NCI-H2107 (cell line): ENCODE measurements around the gene MEPCE.
"Not testable (repeated sequence)": the region's sequence is repeated elsewhere in the genome, so short reads cannot be mapped to it uniquely, and the experiment has no call there.

ENCODE experiments used
- DNase-seq: peaks from one replicate; lab custom pipeline; 2025; lab: John Stamatoyannopoulos, UW

Gene MEPCE

GRCh38 chr7:100434297-100435144 lies 4.9 kb downstream of the MEPCE start:
- no peak for DNase-seq

GRCh38 chr7:100435401-100436304 lies 6.0 kb downstream of the MEPCE start:
- DNase-seq: peak; percentile 24

GRCh38 chr7:100437150-100438100 lies 7.8 kb downstream of the MEPCE start:
- no peak for DNase-seq

- DNase-seq: no peak
Measured at GRCh38 chr7:100438172-100438571, 8.5 kb downstream of the MEPCE start.

DNA sequence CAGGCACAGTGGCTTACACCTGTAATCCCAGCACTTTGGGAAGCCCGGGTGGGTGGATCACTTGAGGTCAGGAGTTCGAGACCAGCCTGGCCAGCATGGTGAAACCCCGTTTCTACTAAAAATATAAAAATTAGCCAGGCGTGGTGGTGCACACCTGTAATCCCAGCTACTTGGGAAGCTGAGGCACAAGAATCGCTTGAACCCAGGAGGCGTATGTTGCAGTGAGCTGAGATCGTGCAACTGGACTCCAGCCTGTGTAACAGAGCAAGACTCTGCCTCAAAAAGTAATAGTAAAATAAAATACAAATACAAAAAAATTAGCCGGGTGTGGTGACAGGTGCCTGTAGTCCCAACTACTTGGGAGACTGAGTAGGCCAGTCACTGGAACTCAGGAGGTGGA lies 9.1 kb downstream of the MEPCE start:
- DNase-seq: not testable (repeated sequence)

- not testable (repeated sequence) for DNase-seq
Measured at GRCh38 chr7:100439244-100439643, 9.6 kb downstream of the MEPCE start.

DNA sequence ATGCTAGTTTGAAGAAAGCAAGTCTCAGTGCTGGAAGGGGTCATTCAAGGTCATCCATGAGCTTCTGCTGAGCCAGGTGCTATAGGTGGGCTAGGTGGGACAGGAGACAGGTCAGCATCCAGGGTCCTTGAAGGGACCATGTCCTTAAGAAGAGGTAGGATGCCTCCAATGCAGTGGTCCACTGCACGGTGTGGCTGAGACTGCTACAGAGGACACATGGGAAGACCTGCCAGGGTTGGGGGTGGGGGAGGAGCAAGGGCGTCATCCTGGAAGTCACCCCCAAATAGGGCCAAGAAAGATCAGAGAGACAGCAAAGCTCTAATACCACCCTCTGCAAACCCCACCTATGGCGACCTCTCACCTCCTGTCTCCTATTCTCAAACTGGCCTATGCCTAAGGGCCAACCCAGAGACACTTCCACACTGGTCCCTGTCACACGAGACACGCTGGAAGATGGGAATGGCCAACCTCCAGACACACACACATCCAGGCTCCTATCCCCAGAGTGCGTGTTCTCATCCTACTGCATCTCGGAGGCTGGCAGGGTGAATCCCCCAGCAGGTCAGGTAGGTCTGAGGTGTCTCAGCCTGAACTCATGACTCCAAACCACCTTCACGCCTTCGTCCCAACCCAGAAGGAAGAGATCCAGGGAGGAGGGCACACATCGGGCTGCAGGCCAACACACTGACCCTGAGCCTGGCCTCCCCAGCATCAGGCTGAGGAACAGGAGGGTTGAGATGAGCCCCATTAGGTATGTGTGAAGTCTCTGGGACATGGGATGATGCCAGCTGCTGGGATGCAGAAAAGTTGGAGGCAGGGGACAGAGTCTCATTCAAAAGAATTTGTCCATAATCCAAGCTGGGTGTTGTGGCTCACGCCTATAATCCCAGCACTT lies 12.3 kb downstream of the MEPCE start:
- DNase-seq: no peak

GRCh38 chr7:100443096-100443840 lies 13.6 kb downstream of the MEPCE start:
- no peak for DNase-seq

DNA sequence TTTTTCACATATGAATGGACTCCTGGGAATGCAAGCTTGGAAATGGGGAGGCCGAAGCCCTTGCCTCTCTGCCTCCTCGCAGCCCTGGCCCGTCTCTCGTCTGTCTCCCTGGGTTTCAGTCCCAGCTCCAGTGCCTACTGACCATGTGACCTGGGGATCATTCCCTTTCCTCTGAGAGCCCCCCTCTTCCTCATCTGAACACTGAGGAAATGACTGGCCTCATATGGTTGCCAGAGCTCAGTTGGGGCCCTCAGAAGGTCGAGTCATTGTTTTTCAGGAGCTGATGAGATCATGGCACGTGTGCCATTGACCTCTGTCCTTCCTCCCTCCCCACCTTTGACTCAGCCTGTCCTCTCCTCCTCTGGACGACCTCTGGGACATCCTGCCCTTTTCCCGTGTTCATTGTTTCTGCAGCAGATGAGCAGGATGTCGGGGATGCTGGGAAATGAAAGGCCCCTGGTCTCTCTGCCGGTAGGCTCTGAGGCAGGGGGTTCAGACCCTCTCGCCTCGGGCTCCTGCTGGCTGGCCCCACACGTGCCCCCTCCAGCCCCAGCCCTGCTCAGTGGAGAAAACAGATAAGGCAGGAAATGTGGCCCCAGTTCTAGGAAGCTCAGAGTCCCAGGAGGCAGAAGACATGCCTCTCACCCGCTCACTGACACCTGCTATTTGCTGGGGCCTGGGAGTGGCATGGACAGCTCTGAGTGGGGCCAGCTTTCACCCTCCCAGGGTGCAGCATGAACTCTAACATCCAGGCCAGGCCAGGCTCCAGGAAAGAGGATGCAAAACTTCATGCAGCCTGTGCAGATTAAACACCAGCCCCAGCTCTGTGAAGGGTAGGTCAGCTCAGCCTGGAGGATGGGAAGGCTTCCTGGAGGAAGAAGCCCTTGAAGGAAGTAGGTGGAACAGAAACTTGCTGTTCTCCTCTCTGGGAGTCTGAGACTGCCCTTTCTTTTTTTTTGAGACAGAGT lies 15.0 kb downstream of the MEPCE start:
- DNase-seq: no peak

GRCh38 chr7:100446040-100446439 lies 16.4 kb downstream of the MEPCE start:
- no peak for DNase-seq

DNA sequence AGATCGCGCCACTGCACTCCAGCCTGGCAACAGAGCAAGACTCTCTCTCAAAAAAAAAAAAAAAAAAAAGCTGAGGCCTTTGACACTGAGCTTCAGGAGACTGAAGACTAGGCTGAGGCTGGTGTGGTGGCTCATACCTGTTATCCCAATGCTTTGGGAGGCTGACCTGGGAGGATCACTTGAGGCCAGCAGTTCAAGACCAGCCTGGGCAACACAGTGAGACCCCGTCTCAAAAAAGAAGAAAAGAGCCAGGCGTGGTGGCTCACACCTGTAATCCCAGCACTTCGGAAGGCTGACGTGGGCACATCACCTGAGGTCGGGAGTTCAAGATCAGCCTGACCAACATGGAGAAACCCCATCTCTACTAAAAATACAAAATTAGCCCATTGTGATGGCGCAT lies 17.7 kb downstream of the MEPCE start:
- DNase-seq: not testable (repeated sequence)

DNA sequence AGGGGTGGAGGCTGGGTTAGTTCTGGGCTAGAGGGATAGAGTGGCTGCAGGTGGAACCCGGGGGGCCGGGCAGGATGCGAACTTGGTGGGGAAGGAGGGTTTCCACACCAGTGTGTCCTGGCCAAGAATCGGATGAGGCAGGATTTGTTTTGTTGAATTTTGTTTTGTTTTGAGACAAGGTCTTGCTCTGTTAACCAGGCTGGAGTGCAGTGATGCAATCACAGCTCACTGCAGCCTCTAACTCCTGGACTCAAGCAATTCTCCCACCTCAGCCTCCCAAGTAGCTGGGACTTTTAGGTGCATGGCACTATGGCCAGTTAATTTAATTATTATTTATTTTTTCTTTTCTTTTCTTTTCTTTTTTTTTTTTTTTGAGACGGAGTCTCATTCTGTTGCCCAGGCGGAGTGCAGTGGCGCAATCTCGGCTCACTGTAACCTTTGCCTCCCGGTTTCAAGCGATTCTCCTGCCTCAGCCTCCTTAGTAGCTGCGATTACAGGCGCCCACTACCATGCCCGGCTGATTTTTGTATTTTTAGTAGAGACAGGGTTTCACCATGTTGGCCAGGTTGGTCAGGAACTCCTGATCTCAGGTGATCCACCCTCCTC lies 19.7 kb downstream of the MEPCE start:
- no peak for DNase-seq

DNA sequence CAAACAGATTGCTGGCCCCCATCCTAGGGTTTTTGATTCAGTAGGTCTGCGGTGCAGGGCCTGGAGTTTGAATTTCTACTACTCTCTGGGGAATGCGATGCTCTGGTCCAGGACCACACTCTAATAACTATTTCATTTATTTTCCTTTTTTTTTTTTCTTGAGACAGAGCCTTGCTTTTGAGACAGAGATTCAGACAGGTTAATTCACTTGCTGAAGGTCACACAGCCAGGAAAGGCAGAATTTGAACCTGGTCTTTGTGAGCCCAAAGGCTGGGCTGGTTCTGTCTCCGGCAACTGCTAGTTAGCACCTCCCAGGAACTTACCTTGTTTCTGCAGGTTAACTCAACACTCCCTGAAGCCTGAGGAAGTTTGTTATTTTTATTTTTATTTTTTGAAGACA lies 22.9 kb downstream of the MEPCE start:
- DNase-seq: no peak

GRCh38 chr7:100453854-100454253 lies 24.2 kb downstream of the MEPCE start:
- not testable (repeated sequence) for DNase-seq

- DNase-seq: no peak
Measured at GRCh38 chr7:100455206-100455605, 25.6 kb downstream of the MEPCE start.

DNA sequence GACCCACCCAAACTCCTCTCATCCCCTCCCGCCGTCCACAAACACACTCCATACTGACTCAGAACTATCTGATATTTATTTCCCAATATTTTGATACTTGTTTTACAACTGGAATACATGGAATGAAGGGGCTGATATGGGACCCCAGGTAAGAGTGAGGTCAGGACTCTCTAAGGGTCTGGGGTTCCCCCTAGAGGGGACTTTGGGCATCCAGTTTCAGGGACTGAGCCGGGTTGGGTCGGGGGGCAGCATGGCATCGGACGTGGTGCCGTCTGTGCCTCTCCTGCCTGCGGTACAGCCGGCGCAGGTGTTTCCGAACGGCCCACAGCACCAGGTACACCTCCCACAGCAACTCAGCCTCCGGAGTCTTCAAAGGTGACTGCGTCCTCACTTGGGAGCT lies 26.9 kb downstream of the MEPCE start:
- DNase-seq: no peak

GRCh38 chr7:100457033-100457432 lies 27.4 kb downstream of the MEPCE start:
- no peak for DNase-seq

GRCh38 chr7:100464210-100464660 lies 34.6 kb downstream of the MEPCE start, which contains the start of gene SPACDR:
Gene SPACDR, minus strand, starts transcription at chr7:100464260. Its CDS starts 235 bp downstream, at chr7:100464025.
- DNase-seq: no peak
